GM18907 (cell line): Measurements from ENCODE around the gene ACVRL1.

Experiments used
- ATAC-seq: cut with Tn5 transposase; IDR thresholded peaks from one replicate; pipeline ENCODE4 v1.9.1; 2021; ENCODE audit warnings: mild to moderate bottlenecking, moderate library complexity; ENCODE audit not compliant: unreplicated experiment

ACVRL1 gene

GRCh38 chr12:51907083-51907855 lies at the start of gene ACVRL1:
Gene ACVRL1, plus strand, starts transcription at chr12:51907504. Its CDS starts 4,971 bp downstream, at chr12:51912475.
- ATAC-seq = no peak

GRCh38 chr12:51860986-51861385 lies 46.3 kb upstream of the ACVRL1 start:
- no peak for ATAC-seq

DNA sequence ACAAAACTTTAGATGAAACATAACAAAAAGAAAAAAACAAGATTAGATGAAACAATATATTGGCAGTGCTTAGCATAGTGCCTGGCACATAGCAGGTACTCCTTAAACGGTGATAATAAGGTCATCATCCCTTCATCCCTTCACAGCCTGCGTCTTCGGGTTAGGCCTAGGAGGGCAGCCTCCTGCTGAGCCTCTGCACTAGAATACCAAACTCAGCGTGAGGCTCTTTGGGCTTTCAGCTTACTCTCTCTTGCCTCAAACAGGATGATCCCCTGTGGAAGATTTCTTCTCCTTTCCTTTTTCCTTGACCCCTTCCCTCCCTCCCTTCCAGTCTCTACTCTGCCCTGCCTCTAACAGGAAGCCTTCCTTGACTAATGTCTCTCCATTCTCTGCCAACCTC lies 44.4 kb upstream of the ACVRL1 start:
- ATAC-seq = no peak

DNA sequence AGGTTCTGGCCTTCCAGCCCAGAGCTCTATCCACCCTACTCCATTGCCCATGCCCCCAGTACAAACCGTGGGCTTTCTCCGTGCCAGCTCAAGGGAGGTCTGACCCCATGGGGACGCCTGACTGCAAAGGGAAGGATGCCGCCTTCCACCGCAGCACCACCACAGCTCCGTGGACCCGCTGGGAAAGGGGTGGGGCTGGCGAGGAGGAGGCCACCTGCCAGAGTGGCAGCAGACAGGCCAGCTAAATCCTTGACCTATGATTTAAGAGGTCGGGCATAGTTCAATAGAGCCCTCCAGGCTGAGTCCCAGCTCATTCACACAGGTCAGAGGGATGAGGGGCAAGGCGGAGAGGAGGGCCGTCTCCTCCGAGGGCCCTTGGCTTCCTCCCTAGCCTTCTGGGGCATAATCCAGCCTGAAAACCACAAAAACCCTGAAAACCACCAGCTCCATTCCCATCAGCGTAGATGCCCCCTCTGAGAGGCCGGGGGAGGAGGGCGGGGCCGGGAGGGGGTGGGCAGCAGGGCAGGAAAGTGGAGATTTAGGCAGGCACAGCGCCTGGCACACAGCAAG lies 43.9 kb upstream of the ACVRL1 start:
- no peak for ATAC-seq

DNA sequence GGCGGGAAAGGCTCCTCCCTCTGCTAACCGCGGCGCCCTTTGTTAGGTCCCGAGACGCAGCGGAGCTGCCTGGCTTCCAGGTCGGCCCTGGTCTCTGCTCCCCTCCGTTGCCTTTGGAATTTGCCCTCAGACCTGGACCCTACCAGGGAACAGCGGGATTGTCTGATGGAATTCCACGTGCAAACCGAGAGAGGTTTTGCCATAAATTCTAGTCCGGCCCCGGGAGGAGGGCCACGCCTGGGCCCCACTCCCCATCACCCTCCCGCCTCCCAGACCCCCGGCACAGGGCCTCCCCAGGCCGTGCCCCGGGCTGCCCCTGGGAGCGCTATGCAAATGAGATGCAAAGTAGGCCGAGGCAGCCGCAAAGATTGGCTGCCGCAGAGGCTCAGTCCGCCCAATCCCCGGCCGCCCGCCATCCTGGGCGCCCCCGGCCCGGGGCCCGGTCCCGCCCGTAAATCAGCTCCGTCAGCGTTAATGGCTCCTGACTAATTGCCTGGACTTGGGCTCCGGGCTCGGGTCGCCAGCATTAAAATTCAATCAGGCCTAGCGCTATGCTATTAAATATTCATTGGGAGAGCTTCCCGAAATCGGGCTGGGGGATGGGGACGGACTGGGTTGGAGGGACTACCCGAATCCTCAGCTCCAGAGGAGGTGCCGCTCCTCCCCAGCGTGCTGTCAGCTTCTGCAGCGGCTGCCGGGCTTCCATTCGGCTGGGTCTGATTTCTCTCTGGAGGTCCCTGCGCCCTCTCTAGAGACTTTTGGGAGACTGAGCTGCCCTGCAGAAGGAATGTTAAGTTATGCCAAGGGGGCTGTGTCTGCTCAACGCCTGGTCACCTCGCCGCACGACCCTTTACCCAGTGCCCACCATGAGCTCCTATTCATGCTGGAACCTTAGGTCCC lies 43.1 kb upstream of the ACVRL1 start:
- ATAC-seq = no peak

GRCh38 chr12:51864833-51865670 lies 42.3 kb upstream of the ACVRL1 start:
- ATAC-seq = no peak

- ATAC-seq = no peak
Observed at GRCh38 chr12:51865757-51866270, 41.5 kb upstream of the ACVRL1 start.

DNA sequence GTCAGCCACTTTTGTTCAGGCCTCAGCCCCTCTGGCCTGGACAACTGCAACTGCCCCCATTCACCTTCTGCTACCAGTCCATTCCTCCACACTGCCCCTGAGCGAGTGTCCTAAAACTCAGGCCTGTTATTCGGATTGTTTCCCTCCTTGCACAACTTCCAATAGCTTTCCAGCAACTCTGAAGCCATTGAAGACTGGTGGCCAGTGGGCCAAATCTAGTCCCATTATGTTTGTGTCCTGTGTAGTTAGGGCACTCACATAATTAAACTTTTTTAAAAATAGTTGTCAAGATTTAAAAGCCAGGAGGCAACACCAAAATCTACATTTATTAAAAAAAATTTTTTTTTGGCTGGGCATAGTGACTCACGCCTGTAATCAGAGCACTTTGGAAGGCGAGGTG lies 41.0 kb upstream of the ACVRL1 start:
- ATAC-seq = no peak

DNA sequence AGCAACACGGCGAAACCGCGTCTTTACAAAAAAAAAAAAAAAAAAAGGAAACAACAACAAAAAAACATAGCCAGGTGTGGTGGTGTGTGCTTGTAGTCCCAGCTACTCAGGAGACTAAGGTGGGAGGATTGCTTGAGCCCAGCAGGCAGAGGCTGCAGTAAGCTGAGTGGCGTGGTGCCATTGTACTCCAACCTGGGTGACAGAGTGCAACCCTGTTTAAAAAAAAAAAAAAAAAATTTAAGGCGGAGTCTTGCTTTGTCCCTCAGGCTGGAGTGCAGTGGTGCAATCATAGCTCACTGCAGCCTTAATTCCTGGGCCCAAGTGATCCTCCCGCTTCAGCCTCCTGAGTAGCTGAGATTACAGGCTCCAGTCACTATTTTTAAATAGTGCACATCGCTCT lies 40.5 kb upstream of the ACVRL1 start:
- ATAC-seq = no peak

GRCh38 chr12:51867371-51867770 lies 39.9 kb upstream of the ACVRL1 start:
- ATAC-seq = no peak

- ATAC-seq = no peak
Observed at GRCh38 chr12:51867796-51868428, 39.4 kb upstream of the ACVRL1 start.

DNA sequence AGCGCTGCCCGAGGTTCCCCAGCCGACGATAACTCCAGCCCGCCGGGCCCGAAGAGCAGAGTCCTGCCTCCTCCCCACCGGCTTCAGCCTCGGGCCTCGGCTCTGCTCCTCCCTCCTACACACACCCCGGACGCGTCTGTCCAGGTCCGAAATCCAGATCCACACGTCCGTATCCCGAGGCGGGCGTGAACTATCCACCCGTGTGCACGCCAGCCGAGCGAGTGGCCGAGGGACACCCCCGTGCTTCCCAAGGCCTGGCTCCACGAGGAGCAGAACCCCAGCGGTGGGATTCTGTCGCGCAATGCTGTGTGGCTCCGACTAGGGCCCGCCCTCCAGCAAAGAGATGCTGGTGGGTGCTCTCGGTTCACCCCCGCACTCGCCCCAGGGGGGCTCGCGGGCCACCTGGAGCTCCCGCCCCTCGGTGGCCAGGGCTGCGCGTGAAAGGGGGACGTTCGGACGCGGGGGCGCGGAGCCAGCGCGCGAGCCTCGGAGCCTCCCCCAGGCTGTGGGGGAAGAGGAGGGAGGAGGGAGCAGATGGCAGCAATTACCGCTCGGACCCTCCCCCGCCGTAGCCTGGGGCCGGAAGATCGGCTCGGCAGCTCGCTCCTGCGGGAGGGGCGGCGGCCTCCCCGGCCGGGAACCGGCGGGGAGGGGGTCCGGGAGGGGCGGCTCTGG lies 38.3 kb upstream of the ACVRL1 start:
- no peak for ATAC-seq

- no peak for ATAC-seq
Observed at GRCh38 chr12:51869496-51869865, 37.8 kb upstream of the ACVRL1 start.

GRCh38 chr12:51869931-51870330 lies 37.4 kb upstream of the ACVRL1 start:
- no peak for ATAC-seq

GRCh38 chr12:51870504-51870903 lies 36.8 kb upstream of the ACVRL1 start:
- ATAC-seq = no peak

DNA sequence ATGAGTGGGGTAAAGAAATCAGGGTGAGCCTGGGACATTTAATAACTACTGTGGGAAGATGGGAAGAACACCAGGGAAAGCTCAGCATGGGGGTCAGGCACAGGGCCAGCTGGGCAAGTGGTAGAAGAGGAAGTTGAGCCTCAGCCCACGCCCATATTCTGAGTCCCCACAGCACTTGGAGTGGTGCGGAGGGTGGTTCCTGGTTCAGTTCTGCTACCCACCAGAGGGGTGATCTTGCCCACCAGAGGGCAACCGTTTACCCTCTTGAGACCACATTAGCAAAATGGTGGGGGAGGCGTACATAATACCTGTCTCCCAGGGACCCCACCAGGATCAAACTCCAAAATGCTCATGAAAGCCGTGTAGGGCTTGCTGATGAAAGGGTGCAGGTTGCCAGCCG lies 36.2 kb upstream of the ACVRL1 start:
- no peak for ATAC-seq

DNA sequence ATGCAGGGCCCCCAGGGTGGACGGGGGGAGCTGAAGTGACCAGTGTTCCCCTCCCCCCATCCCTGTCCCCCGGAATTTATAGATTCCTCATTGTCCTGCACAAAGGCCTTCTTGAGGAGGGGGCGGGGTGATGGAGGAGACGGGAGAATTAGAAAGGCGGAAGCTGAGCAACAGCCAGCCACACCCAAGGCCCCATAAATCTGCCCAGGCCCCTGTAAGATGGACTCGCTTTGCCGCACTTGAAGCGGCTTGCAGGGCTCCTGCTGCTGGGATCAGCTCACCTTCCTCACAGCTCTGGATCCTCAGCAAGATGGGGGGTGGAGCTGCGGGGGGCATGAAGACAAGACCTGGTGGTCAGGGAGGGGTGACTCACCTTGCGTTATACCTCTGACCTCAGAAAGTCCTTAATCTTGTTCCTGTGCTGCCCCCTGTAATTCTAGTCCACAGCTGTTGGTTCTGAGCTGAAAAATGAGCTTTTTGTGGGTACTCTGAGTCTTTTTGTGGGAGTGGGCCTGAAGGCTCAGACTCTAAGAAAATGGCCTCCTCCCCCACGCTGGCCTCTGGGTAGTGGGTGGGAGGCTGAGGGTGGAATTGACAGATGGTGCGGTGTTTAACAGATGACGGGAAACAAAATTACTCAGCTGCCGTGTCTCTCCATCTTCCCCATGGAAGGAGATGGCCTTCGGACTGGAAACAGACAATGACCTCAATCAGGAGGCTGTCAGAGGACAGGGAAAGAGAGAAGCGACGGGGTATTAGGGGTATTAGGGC lies 35.2 kb upstream of the ACVRL1 start:
- no peak for ATAC-seq

DNA sequence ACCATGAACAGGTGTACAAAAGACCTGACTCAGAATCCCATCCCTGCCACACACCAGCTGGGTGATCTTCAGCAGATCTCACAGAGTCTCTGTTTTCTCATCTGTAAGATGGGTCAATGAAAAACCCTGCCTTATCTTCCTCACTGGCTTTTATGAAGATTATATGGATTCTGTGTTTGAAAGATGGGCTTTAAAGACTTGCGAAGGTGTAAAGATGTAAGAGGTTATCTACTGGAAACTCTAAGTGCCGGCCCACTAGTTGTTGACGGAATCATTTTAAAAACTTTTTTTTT lies 34.7 kb upstream of the ACVRL1 start:
- no peak for ATAC-seq
